ENCODE results near the gene FBXW8.
A peak's percentile ranks its signal among the peaks of the same experiment; 100 is the strongest.

FBXW8 gene

GRCh38 chr12:116878567-116879508, 31.9 kb upstream of the FBXW8 start:
- peak overlapping the region; percentile 92 for H3K4me2 ChIP-seq
- no peaks in the 10 kb centered on the region for H3K36me3 ChIP-seq
- peaks cover 45% of the 10 kb centered on the region for H4K20me1 ChIP-seq
- no peak for TF ChIP-seq Cebpa-rat (IDR thresholded peaks at IDR 0.05)
- H3K27ac ChIP-seq, result no peak overlapping the region
- peaks cover 39% of the 10 kb centered on the region for H3K4me1 ChIP-seq
- peaks cover 80% of the 10 kb centered on the region for H3K27me3 ChIP-seq
- H3K4me3 ChIP-seq, result peak overlapping the region; percentile 68
- no peak overlapping the region for H3K9ac ChIP-seq
- peaks cover 10% of the 10 kb centered on the region for H3K9me3 ChIP-seq

GRCh38 chr12:116879509-116880212, 31.1 kb upstream of the FBXW8 start:
- Histone ChIP-seq H3K9me3 (peaks cover 5% of the 10 kb centered on the region), H3K36me3 (no peaks in the 10 kb centered on the region), H3K27me3 (peaks cover 85% of the 10 kb centered on the region), H3K9ac (no peak overlapping the region), H3K4me3 (peak overlapping the region; percentile 68), H3K27ac (no peak overlapping the region), H3K4me2 (peak overlapping the region; percentile 92), H3K4me1 (peaks cover 36% of the 10 kb centered on the region), H4K20me1 (peaks cover 45% of the 10 kb centered on the region)
- TF ChIP-seq Cebpa-rat (IDR thresholded peaks at IDR 0.05), result no peak

DNA sequence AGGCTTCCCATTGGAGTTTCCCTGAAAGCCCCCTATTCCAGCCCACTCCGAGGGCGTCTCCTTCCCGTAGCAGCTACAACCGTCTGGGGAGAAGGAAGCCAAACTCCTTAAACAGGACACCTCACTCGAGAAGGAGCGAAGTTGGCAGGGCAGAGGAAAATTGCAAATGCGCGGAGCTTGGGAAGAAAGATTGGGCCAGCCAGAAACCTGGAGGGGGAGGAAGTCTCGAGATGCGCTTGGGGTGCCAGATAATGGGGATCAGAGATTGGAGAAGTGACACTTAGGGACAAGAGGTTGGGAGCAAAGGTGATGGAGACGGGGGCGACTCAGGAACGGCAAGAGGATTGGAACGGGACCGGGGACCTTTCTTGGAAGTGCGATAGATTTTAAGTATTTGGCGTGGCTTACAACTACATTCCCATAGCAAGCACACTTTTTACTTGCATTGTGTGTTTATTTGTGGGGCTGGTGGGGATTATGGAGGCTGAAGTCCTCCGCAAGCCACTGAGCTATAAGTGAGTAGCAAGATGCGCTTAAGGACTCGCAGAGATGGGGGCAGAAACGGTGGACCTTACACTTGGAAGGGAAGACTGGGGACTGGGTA, 30.4 kb upstream of the FBXW8 start:
- Histone ChIP-seq H3K27ac (no peak overlapping the region), H3K9ac (no peak overlapping the region), H3K9me3 (no peaks in the 10 kb centered on the region), H3K36me3 (no peaks in the 10 kb centered on the region), H3K4me2 (peak overlapping the region; percentile 92), H4K20me1 (peaks cover 45% of the 10 kb centered on the region), H3K4me1 (peaks cover 42% of the 10 kb centered on the region), H3K4me3 (peak overlapping the region; percentile 68), H3K27me3 (peaks cover 85% of the 10 kb centered on the region)
- no peak for TF ChIP-seq Cebpa-rat (IDR thresholded peaks at IDR 0.05)

DNA sequence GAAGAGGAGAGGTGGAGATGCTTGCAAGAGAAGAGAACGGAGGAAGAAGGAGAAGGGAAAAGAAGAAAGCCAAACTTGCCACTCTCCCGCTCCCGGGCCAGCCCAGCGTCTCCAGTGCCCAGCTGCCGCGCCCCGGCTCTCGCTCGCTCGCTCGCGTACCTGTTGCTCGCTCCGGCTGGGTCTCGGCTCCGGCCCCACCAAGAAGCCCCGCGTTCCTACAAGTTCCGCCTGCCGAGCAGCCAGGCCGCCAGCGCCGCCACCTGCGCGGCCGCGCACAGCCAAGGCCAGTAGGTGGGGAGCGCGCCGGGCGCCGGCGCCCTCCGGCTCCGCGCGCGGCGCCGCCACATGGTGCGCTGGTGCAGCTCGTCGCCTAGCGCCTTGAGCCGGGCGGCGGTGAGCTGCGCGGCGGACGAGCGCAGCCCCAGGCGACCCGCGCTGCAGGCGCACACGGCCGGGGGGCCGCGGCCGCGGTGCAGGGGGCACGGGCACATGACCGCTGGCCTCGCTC, 29.9 kb upstream of the FBXW8 start:
- no peak for TF ChIP-seq Cebpa-rat (IDR thresholded peaks at IDR 0.05)
- H3K4me1 ChIP-seq, result peaks cover 47% of the 10 kb centered on the region
- H3K4me2 ChIP-seq, result peak overlapping the region; percentile 92
- no peak overlapping the region for H3K9ac ChIP-seq
- peak overlapping the region; percentile 68 for H3K4me3 ChIP-seq
- peaks cover 83% of the 10 kb centered on the region for H3K27me3 ChIP-seq
- H3K9me3 ChIP-seq, result no peaks in the 10 kb centered on the region
- H4K20me1 ChIP-seq, result peaks cover 45% of the 10 kb centered on the region
- H3K27ac ChIP-seq, result no peak overlapping the region
- no peaks in the 10 kb centered on the region for H3K36me3 ChIP-seq

- TF ChIP-seq Cebpa-rat (IDR thresholded peaks at IDR 0.05), result no peak
- no peaks in the 10 kb centered on the region for H3K9me3 ChIP-seq
- no peak within 1 kb of the TSS for H3K27ac ChIP-seq
- H3K4me3 ChIP-seq, result peak within 1 kb of the TSS; percentile 68
- H3K4me2 ChIP-seq, result peak within 1 kb of the TSS; percentile 92
- peaks cover 78% of the 10 kb centered on the region for H3K27me3 ChIP-seq
- no peaks in the 10 kb centered on the region for H3K36me3 ChIP-seq
- H3K9ac ChIP-seq, result no peak within 1 kb of the TSS
- H4K20me1 ChIP-seq, result peaks cover 45% of the 10 kb centered on the region
- peaks cover 50% of the 10 kb centered on the region for H3K4me1 ChIP-seq
Observed at GRCh38 chr12:116881325-116881876, 29.3 kb upstream of the FBXW8 start, which contains the start of gene HRK. Gene HRK, minus strand, starts transcription at chr12:116881441. Its CDS starts 134 bp downstream, at chr12:116881307.

DNA sequence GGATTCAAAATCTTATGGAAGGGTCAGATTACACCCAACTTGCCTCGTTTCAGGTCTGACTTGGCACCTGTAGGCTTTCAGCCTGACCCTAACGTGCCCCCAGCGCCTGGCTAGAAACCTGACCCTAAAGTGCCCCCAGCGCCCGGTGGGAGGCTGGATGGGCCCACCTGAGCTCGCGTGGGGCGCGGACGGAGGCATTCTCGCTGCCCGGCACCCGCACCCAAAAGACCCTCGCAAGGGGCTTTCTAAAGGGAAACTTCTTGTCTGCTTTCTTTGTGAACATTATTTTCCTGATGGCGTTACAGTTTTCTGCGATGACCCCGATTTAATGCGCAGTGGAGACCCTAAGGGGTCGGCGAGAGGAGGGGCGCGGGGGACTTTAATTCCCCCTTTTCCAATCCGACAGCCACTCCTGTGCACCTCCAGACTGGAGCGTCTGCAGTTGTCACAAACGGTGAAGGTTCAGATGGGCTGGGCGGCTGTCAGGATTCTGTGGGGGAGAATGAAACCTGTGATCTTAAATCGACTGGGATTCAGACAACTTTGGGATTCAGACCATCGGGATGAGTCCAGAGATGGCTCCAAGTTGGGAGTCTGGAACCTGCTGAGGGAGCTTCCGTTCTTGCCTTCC, 28.8 kb upstream of the FBXW8 start:
- H3K4me1 ChIP-seq, result peaks cover 50% of the 10 kb centered on the region
- peak overlapping the region; percentile 68 for H3K4me3 ChIP-seq
- no peak overlapping the region for H3K27ac ChIP-seq
- no peak for TF ChIP-seq Cebpa-rat (IDR thresholded peaks at IDR 0.05)
- no peaks in the 10 kb centered on the region for H3K9me3 ChIP-seq
- H4K20me1 ChIP-seq, result peaks cover 45% of the 10 kb centered on the region
- no peaks in the 10 kb centered on the region for H3K36me3 ChIP-seq
- peak overlapping the region; percentile 92 for H3K4me2 ChIP-seq
- H3K9ac ChIP-seq, result no peak overlapping the region
- H3K27me3 ChIP-seq, result peaks cover 73% of the 10 kb centered on the region

- Histone ChIP-seq H3K9me3 (no peaks in the 10 kb centered on the region), H3K4me3 (no peak overlapping the region), H3K4me1 (peaks cover 50% of the 10 kb centered on the region), H3K27ac (no peak overlapping the region), H4K20me1 (peaks cover 45% of the 10 kb centered on the region), H3K9ac (no peak overlapping the region), H3K27me3 (peaks cover 66% of the 10 kb centered on the region), H3K36me3 (no peaks in the 10 kb centered on the region), H3K4me2 (no peak overlapping the region)
- no peak for TF ChIP-seq Cebpa-rat (IDR thresholded peaks at IDR 0.05)
Observed at GRCh38 chr12:116882742-116883141, 28.0 kb upstream of the FBXW8 start.

DNA sequence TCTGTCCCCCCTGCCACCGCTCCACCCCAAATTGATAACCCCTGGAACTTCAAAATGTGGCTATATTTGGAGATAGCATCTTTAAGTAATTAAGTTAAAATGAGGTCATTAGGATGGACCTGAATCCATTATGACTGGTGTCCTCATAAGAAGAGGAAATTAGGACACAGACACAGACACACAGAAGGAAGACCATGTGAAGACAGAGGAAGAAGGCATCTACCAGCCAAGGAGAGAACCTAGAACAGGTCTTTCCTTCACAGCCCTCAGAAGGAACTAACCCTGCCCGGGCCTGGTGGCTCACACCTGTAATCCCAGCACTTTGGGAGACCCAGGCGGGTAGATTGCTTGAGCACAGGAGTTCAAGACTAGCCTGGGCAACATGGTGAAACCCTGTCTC, 25.9 kb upstream of the FBXW8 start:
- Histone ChIP-seq H3K4me2 (peak overlapping the region; percentile 49), H3K4me1 (peaks cover 32% of the 10 kb centered on the region), H3K36me3 (no peaks in the 10 kb centered on the region), H3K9ac (no peak overlapping the region), H3K27me3 (peaks cover 44% of the 10 kb centered on the region), H4K20me1 (peaks cover 28% of the 10 kb centered on the region), H3K4me3 (no peak overlapping the region), H3K27ac (no peak overlapping the region), H3K9me3 (no peaks in the 10 kb centered on the region)
- TF ChIP-seq Cebpa-rat (IDR thresholded peaks at IDR 0.05), result no peak

DNA sequence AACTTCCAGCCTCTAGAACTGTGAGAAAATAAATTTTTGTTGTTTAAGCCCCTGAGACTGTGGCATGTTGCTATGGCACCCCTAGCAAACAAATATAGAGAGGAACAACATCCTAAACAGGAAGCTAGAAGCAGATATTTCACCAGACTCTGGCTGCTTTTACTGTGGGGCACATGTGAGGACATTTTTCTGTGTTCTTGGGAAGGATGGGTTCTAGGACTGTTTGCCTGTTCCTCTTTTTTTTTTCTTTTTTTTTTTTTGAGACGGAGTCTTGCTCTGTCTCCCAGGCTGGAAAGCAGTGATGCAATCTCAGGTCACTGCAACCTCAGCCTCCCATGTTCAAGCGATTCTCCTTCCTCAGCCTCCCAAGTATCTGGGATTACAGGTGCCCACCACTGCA, 25.3 kb upstream of the FBXW8 start:
- no peak overlapping the region for H3K4me3 ChIP-seq
- H3K9me3 ChIP-seq, result peaks cover 5% of the 10 kb centered on the region; the same call in 1 of the 2 replicates
- no peaks in the 10 kb centered on the region for H3K36me3 ChIP-seq
- TF ChIP-seq Cebpa-rat (IDR thresholded peaks at IDR 0.05), result 0 out of 2 replicates have a peak, but pooled peaks have one; percentile 17
- H4K20me1 ChIP-seq, result peaks cover 21% of the 10 kb centered on the region
- no peak overlapping the region for H3K27ac ChIP-seq
- H3K4me2 ChIP-seq, result peak overlapping the region; percentile 49
- H3K27me3 ChIP-seq, result peaks cover 38% of the 10 kb centered on the region
- H3K9ac ChIP-seq, result no peak overlapping the region
- H3K4me1 ChIP-seq, result peaks cover 26% of the 10 kb centered on the region
